NCI-H774 (cell line): ENCODE measurements around the gene TMA7.

ENCODE experiments used
- DNase-seq: peaks from one replicate; lab custom pipeline; 2025; lab: John Stamatoyannopoulos, UW

Gene TMA7

GRCh38 chr3:48423241-48423882 is 16.7 kb upstream of the TMA7 start:
- DNase-seq: no peak

- no peak for DNase-seq
Observed at GRCh38 chr3:48423883-48424695, 16.0 kb upstream of the TMA7 start.

- no peak for DNase-seq
Observed at GRCh38 chr3:48425281-48425812, 14.7 kb upstream of the TMA7 start.

- DNase-seq: no peak
Observed at GRCh38 chr3:48426401-48426909, 13.6 kb upstream of the TMA7 start.

- no peak for DNase-seq
Observed at GRCh38 chr3:48426944-48427629, 13.0 kb upstream of the TMA7 start.

- no peak for DNase-seq
Observed at GRCh38 chr3:48427630-48427962, 12.5 kb upstream of the TMA7 start.

GRCh38 chr3:48428088-48428571 is 11.9 kb upstream of the TMA7 start:
- DNase-seq: no peak

- no peak for DNase-seq
Observed at GRCh38 chr3:48428572-48429316, 11.3 kb upstream of the TMA7 start.

- peak; percentile 57 for DNase-seq
Observed at GRCh38 chr3:48429317-48429959, 10.6 kb upstream of the TMA7 start.

- DNase-seq: peak; percentile 23
Observed at GRCh38 chr3:48429960-48430707, 9.9 kb upstream of the TMA7 start, which contains the start of gene PLXNB1. PLXNB1 (minus strand) TSS chr3:48430086; CDS start chr3:48424611, 5,475 bp downstream.

- DNase-seq: no peak
Observed at GRCh38 chr3:48430708-48431101, 9.4 kb upstream of the TMA7 start.

- no peak for DNase-seq
Observed at GRCh38 chr3:48431224-48432029, 8.6 kb upstream of the TMA7 start.

- no peak for DNase-seq
Observed at GRCh38 chr3:48432411-48433371, 7.4 kb upstream of the TMA7 start.

- DNase-seq: no peak
Observed at GRCh38 chr3:48433472-48434118, 6.5 kb upstream of the TMA7 start.

GRCh38 chr3:48434591-48435222 is 5.3 kb upstream of the TMA7 start:
- no peak for DNase-seq

GRCh38 chr3:48435223-48435595 is 4.8 kb upstream of the TMA7 start:
- no peak for DNase-seq

GRCh38 chr3:48435774-48436476 is 4.1 kb upstream of the TMA7 start:
- peak; percentile 36 for DNase-seq
